B cell (primary cell): ENCODE data around the gene ERI3. TPM values are rescaled to one million over a fixed set of nuclear protein-coding genes. Genes with fewer than 3 reads are reported as not detected.

Experiments
- ATAC-seq: fragments of 200-7000 bp; cut with Tn5 transposase; one replicate; pipeline ENCODE4 v1.10.0; 2021; ENCODE audit warnings: low read depth, mild to moderate bottlenecking, moderate number of reproducible peaks, moderate library complexity
- CTCF ChIA-PET: fragments of 350-600 bp; sonication (Branson Sonifier 250); formaldehyde crosslinking; loops from one replicate; lab custom pipeline; 2021; ENCODE audit warnings: antibody characterized with exemption, inconsistent platforms; lab: Charles Lee
- POLR2A ChIA-PET: fragments of 350-600 bp; sonication (Branson Sonifier 250); formaldehyde crosslinking; loops from one replicate; lab custom pipeline; 2021; ENCODE audit warnings: antibody characterized with exemption; lab: Charles Lee
- DNase-seq: peaks from one replicate; pipeline ENCODE4 v3.0.0; 2013
- H2AFZ ChIP-seq: 2 replicates; pipeline ENCODE4 v1.6.1; 2012; ENCODE audit warnings: mild to moderate bottlenecking, low read depth, low read length; ENCODE audit not compliant: insufficient read depth, poor library complexity, severe bottlenecking
- H3K27ac ChIP-seq, 2 donors: 1 replicate in 1 of 2; 2 replicates in 1 of 2; pipeline ENCODE4 v1.5.1; 2012 to 2013; ENCODE audit warnings: low read length in 2 of 2, mild to moderate bottlenecking in 2 of 2, moderate library complexity in 1 of 2
- H3K27me3 ChIP-seq, 4 experiments: fragments of 200-600 bp in 1 of 4; sonication (generic) in 1 of 4; replicated peaks in 1 of 4; 1 replicate in 2 of 4; 2 replicates in 2 of 4; pipeline versions ENCODE4 v1.6.1 to v1.7.0; 2013 to 2016; ENCODE audit warnings: low read length in 3 of 4, mild to moderate bottlenecking in 2 of 4, mixed read lengths in 1 of 4, moderate library complexity in 1 of 4; ENCODE audit not compliant: insufficient read depth in 4 of 4, control insufficient read depth in 3 of 4; ENCODE audit errors: control extremely low read depth in 1 of 4
- H3K36me3 ChIP-seq, 2 experiments: replicated peaks in 1 of 2; 1 replicate in 1 of 2; 2 replicates in 1 of 2; pipeline versions ENCODE4 v1.6.1 to v1.7.1; 2013; ENCODE audit warnings: low read length in 1 of 2; ENCODE audit not compliant: insufficient read depth in 2 of 2, control insufficient read depth in 1 of 2; ENCODE audit errors: control extremely low read depth in 1 of 2, extremely low read depth in 1 of 2
- H3K4me1 ChIP-seq, 2 donors: fragments of 200-600 bp in 1 of 2; sonication (generic) in 1 of 2; 1 replicate in 1 of 2; 2 replicates in 1 of 2; pipeline versions ENCODE4 v1.5.1 to v1.6.1; 2013 to 2017; ENCODE audit warnings: low read length in 2 of 2; ENCODE audit not compliant: control insufficient read depth in 2 of 2, insufficient read depth in 2 of 2
- H3K4me2 ChIP-seq: replicated peaks from 2 replicates; pipeline ENCODE3; 2012; ENCODE audit warnings: mild to moderate bottlenecking, low read depth, low read length; ENCODE audit not compliant: poor library complexity, severe bottlenecking
- H3K4me3 ChIP-seq, 5 experiments: fragments of 200-600 bp in 1 of 5; sonication (generic) in 1 of 5; 1 replicate in 3 of 5; 2 replicates in 2 of 5; pipeline versions ENCODE4 v1.5.1 to v1.7.0; 2011 to 2016; ENCODE audit warnings: low read length in 4 of 5, mild to moderate bottlenecking in 4 of 5, low read depth in 2 of 5, control low read depth in 1 of 5, moderate library complexity in 1 of 5; ENCODE audit not compliant: insufficient read depth in 1 of 5; ENCODE audit errors: control extremely low read depth in 1 of 5, extremely low read depth in 1 of 5
- H3K79me2 ChIP-seq: fragments of 200-600 bp; sonication (generic); one replicate; pipeline ENCODE4 v1.6.0; 2016; ENCODE audit warnings: low read length; ENCODE audit not compliant: control insufficient read depth, insufficient read depth
- H3K9ac ChIP-seq: fragments of 200-600 bp; sonication (generic); 2 replicates; pipeline ENCODE4 v1.6.1; 2017; ENCODE audit warnings: mild to moderate bottlenecking, low read length, moderate library complexity
- H3K9me3 ChIP-seq, 3 donors: one replicate each; pipeline versions ENCODE4 v1.6.1 to v1.7.1; 2013; ENCODE audit warnings: low read length in 2 of 3; ENCODE audit not compliant: control insufficient read depth in 2 of 3, insufficient read depth in 1 of 3; ENCODE audit errors: control extremely low read depth in 1 of 3
- H4K20me1 ChIP-seq: 2 replicates; pipeline ENCODE4 v1.6.0; 2012; ENCODE audit warnings: mild to moderate bottlenecking, low read length; ENCODE audit not compliant: insufficient read depth, control insufficient read depth, poor library complexity, severe bottlenecking
- H3K27ac Mint-ChIP-seq: one replicate; pipeline ENCODE4 v1.8.0; 2021; ENCODE audit warnings: mixed read lengths
- H3K27me3 Mint-ChIP-seq: one replicate; pipeline ENCODE4 v1.8.0; 2021; ENCODE audit warnings: mixed read lengths
- H3K4me1 Mint-ChIP-seq: one replicate; pipeline ENCODE4 v1.8.0; 2021; ENCODE audit warnings: mixed read lengths
- H3K4me3 Mint-ChIP-seq: one replicate; pipeline ENCODE4 v1.8.0; 2021; ENCODE audit warnings: mixed read lengths
- H3K9me3 Mint-ChIP-seq: one replicate; pipeline ENCODE4 v1.8.0; 2022; ENCODE audit warnings: mixed read lengths; ENCODE audit not compliant: insufficient read depth
- CTCF ChIP-seq: fragments of 200-600 bp; IDR thresholded peaks from one replicate; pipeline ENCODE4 v1.8.0; 2022; ENCODE audit warnings: antibody characterized with exemption, mild to moderate bottlenecking
- EZH2 ChIP-seq: IDR thresholded peaks from 2 replicates; pipeline ENCODE4 v1.6.1; 2012; ENCODE audit warnings: borderline replicate concordance, low read depth, mild to moderate bottlenecking, moderate library complexity, low read length; ENCODE audit not compliant: insufficient read depth, poor library complexity, severe bottlenecking
- WGBS: methylation state at CpG from one replicate; pipeline ENCODE4 v1.1.5; 2013; ENCODE audit warnings: missing lambda C conversion rate; ENCODE audit not compliant: insufficient coverage; 5-methylcytosine and 5-hydroxymethylcytosine counted together
- intact Hi-C: fragments of 100-400 bp; cut with micrococcal nuclease; formaldehyde crosslinking; loops from one replicate; pipeline ENCODE4 v1.10.0; 2022
- polyA plus RNA-seq: library from polyadenylated mRNA; depleted of rRNA; stranded (reverse); fragments of >200 nt; gene quantifications from 2 replicates; pipeline ENCODE4 v1.2.3, GENCODE V29; 2012
- total RNA-seq, 2 donors: library from RNA; stranded (reverse); fragments of 120-200 nt in 1 of 2; gene quantifications; 1 replicate in 1 of 2; 2 replicates in 1 of 2; pipeline versions ENCODE4 v1.2.3 to v1.2.4, GENCODE V29; 2013 to 2022

ERI3 gene
- total and polyA plus RNA-seq, 2 donors (not counting 1 experiment from before 2014, with no cell fraction given): 37.5 to 53.9 TPM

GRCh38 chr1:44346878-44347277, 8.2 kb downstream of the ERI3 start:
- no peak overlapping the region for H3K4me3 ChIP-seq
- ChIA-PET CTCF (interaction anchor here (1.0 kb wide), 1 partner anchor 306 kb away, joined by 4 read pairs; no protein-coding TSS in a partner anchor), POLR2A (no interaction called here)
- no peak for ATAC-seq
- no peak overlapping the region for H3K9ac ChIP-seq
- DNase-seq: no peak
- H3K4me1 ChIP-seq: no peaks in the 10 kb centered on the region
- peaks cover 38% of the 10 kb centered on the region for H3K79me2 ChIP-seq
- Mint-ChIP-seq H3K9me3 (no peaks in the 10 kb centered on the region), H3K4me1 (peaks cover 12% of the 10 kb centered on the region), H3K4me3 (no peak overlapping the region), H3K27me3 (no peaks in the 10 kb centered on the region), H3K27ac (no peak overlapping the region)
- no peaks in the 10 kb centered on the region for H3K27me3 ChIP-seq
- no peak for TF ChIP-seq EZH2
- TF ChIP-seq CTCF: no peak
- H3K27ac ChIP-seq: no peak overlapping the region
- H4K20me1 ChIP-seq: peaks cover 15% of the 10 kb centered on the region
- intact Hi-C loops: no loop called here
- WGBS: 96% methylated on average over 5 of the region's 6 CpGs
- H2AFZ ChIP-seq: no peak overlapping the region
- H3K36me3 ChIP-seq: peaks cover 0 to 2% of the 10 kb centered on the region in 2 experiments
- no peaks in the 10 kb centered on the region for H3K9me3 ChIP-seq
- H3K4me2 ChIP-seq: no peak overlapping the region

- no peak overlapping the region for H3K4me3 Mint-ChIP-seq
- H2AFZ ChIP-seq: no peak overlapping the region
- 100% methylated on average over 1 of the region's 2 CpGs for WGBS
- no peaks in the 10 kb centered on the region for H3K27me3 Mint-ChIP-seq
- no peaks in the 10 kb centered on the region for H3K4me1 ChIP-seq
- no peak overlapping the region for H3K4me2 ChIP-seq
- intact Hi-C loops: no loop called here
- no peaks in the 10 kb centered on the region for H3K9me3 ChIP-seq
- H4K20me1 ChIP-seq: peaks cover 19% of the 10 kb centered on the region
- no peaks in the 10 kb centered on the region for H3K27me3 ChIP-seq
- H3K9ac ChIP-seq: no peak overlapping the region
- no peak for ATAC-seq
- no peak for TF ChIP-seq CTCF
- no peak for TF ChIP-seq EZH2
- no peak overlapping the region for H3K27ac ChIP-seq
- H3K4me3 ChIP-seq: no peak overlapping the region
- no peak overlapping the region for H3K27ac Mint-ChIP-seq
- peaks cover 0 to 2% of the 10 kb centered on the region in 2 experiments for H3K36me3 ChIP-seq
- H3K9me3 Mint-ChIP-seq: no peaks in the 10 kb centered on the region
- ChIA-PET POLR2A (interaction anchor here (0.6 kb wide), 1 partner anchor 144 kb away, joined by 4 read pairs; no protein-coding TSS in a partner anchor), CTCF (interaction anchor here (1.0 kb wide), 1 partner anchor 307 kb away, joined by 4 read pairs; no protein-coding TSS in a partner anchor)
- peaks cover 33% of the 10 kb centered on the region for H3K79me2 ChIP-seq
- peaks cover 12% of the 10 kb centered on the region for H3K4me1 Mint-ChIP-seq
- DNase-seq: no peak
These were observed 8.9 kb downstream of the ERI3 start for GRCh38 chr1:44346184-44346583.
